Stimulated activated effector memory CD8-positive, alpha-beta T cell treated with anti-CD3 and anti-CD28 coated beads, Interleukin-12 subunit alpha, Interleukin-12 subunit beta, amount 100 ng/mL, for 72 hours (primary cell): ENCODE measurements around the gene CEP131.

ENCODE experiments used
- ATAC-seq: fragments of 150-1000 bp; cut with Tn5 transposase; 2 replicates; pipeline ENCODE4 v1.10.0; 2021
- DNase-seq, 2 donors: peaks; one replicate each; pipeline ENCODE4 v3.0.0; 2021 to 2022; ENCODE audit warnings: low spot score in 2 of 2
- H3K27ac Mint-ChIP-seq: one replicate; pipeline ENCODE4 v1.8.0; 2022; ENCODE audit warnings: mild to moderate bottlenecking, mixed read lengths
- H3K36me3 Mint-ChIP-seq: one replicate; pipeline ENCODE4 v1.8.0; 2022; ENCODE audit warnings: mild to moderate bottlenecking, mixed read lengths
- H3K4me1 Mint-ChIP-seq: one replicate; pipeline ENCODE4 v1.8.0; 2022; ENCODE audit warnings: mixed read lengths
- H3K4me3 Mint-ChIP-seq: one replicate; pipeline ENCODE4 v1.8.0; 2022; ENCODE audit warnings: mild to moderate bottlenecking, mixed read lengths
- H3K9me3 Mint-ChIP-seq: one replicate; pipeline ENCODE4 v1.8.0; 2022; ENCODE audit warnings: mixed read lengths

Gene CEP131

GRCh38 chr17:81183316-81183715 lies 39.4 kb downstream of the CEP131 start:
- no peak overlapping the region for H3K4me3 Mint-ChIP-seq

GRCh38 chr17:81182596-81182995 lies 40.2 kb downstream of the CEP131 start:
- no peak for ATAC-seq
- Mint-ChIP-seq H3K9me3 (no peaks in the 10 kb centered on the region), H3K36me3 (no peaks in the 10 kb centered on the region), H3K4me3 (no peak overlapping the region), H3K4me1 (no peaks in the 10 kb centered on the region), H3K27ac (no peak overlapping the region)
- no peak for DNase-seq

More at GRCh38 chr17:81183316-81183715, 39.4 kb downstream of the CEP131 start:
- no peaks in the 10 kb centered on the region for H3K9me3 Mint-ChIP-seq
- H3K27ac Mint-ChIP-seq, result no peak overlapping the region
- ATAC-seq (no peak), DNase-seq (no peak)
- no peaks in the 10 kb centered on the region for H3K36me3 Mint-ChIP-seq
- H3K4me1 Mint-ChIP-seq, result no peaks in the 10 kb centered on the region

- no peak for DNase-seq
- no peak for ATAC-seq
- H3K9me3 Mint-ChIP-seq, result no peaks in the 10 kb centered on the region
- H3K4me3 Mint-ChIP-seq, result no peak overlapping the region
- H3K36me3 Mint-ChIP-seq, result no peaks in the 10 kb centered on the region
- no peak overlapping the region for H3K27ac Mint-ChIP-seq
- no peaks in the 10 kb centered on the region for H3K4me1 Mint-ChIP-seq
Observed at GRCh38 chr17:81181811-81182185, 41.0 kb downstream of the CEP131 start.

GRCh38 chr17:81180836-81181810 lies 41.6 kb downstream of the CEP131 start:
- DNase-seq, result no peak
- no peak for ATAC-seq
- H3K36me3 Mint-ChIP-seq, result no peaks in the 10 kb centered on the region
- no peaks in the 10 kb centered on the region for H3K9me3 Mint-ChIP-seq
- H3K27ac Mint-ChIP-seq, result no peak overlapping the region
- H3K4me1 Mint-ChIP-seq, result no peaks in the 10 kb centered on the region
- no peak overlapping the region for H3K4me3 Mint-ChIP-seq

- no peaks in the 10 kb centered on the region for H3K36me3 Mint-ChIP-seq
- no peak for DNase-seq
- no peak overlapping the region for H3K4me3 Mint-ChIP-seq
- no peak overlapping the region for H3K27ac Mint-ChIP-seq
- no peaks in the 10 kb centered on the region for H3K9me3 Mint-ChIP-seq
- H3K4me1 Mint-ChIP-seq, result no peaks in the 10 kb centered on the region
- no peak for ATAC-seq
Observed at GRCh38 chr17:81179861-81180260, 42.9 kb downstream of the CEP131 start.

GRCh38 chr17:81179220-81179619 lies 43.5 kb downstream of the CEP131 start:
- Mint-ChIP-seq H3K27ac (no peak overlapping the region), H3K4me3 (no peak overlapping the region), H3K9me3 (no peaks in the 10 kb centered on the region), H3K4me1 (no peaks in the 10 kb centered on the region), H3K36me3 (no peaks in the 10 kb centered on the region)
- ATAC-seq, result peak; percentile 29
- DNase-seq, result no peak

GRCh38 chr17:81178136-81179091 lies 44.4 kb downstream of the CEP131 start:
- no peak for ATAC-seq
- Mint-ChIP-seq H3K4me3 (no peak overlapping the region), H3K4me1 (no peaks in the 10 kb centered on the region), H3K36me3 (no peaks in the 10 kb centered on the region), H3K27ac (no peak overlapping the region), H3K9me3 (no peaks in the 10 kb centered on the region)
- no peak for DNase-seq

- ATAC-seq, result no peak
- Mint-ChIP-seq H3K9me3 (no peaks in the 10 kb centered on the region), H3K4me3 (no peak overlapping the region), H3K27ac (no peak overlapping the region), H3K4me1 (no peaks in the 10 kb centered on the region), H3K36me3 (no peaks in the 10 kb centered on the region)
- DNase-seq, result no peak
Observed at GRCh38 chr17:81176666-81177065, 46.1 kb downstream of the CEP131 start.

- no peak for DNase-seq
- no peaks in the 10 kb centered on the region for H3K4me1 Mint-ChIP-seq
- H3K4me3 Mint-ChIP-seq, result no peak overlapping the region
- ATAC-seq, result no peak
- no peaks in the 10 kb centered on the region for H3K9me3 Mint-ChIP-seq
- no peak overlapping the region for H3K27ac Mint-ChIP-seq
- H3K36me3 Mint-ChIP-seq, result no peaks in the 10 kb centered on the region
Observed at GRCh38 chr17:81173762-81174155, 49.0 kb downstream of the CEP131 start.

GRCh38 chr17:81173052-81173761 lies 49.6 kb downstream of the CEP131 start:
- ATAC-seq, result no peak

GRCh38 chr17:81171941-81172340 lies 50.8 kb downstream of the CEP131 start:
- no peak overlapping the region for H3K27ac Mint-ChIP-seq
- H3K4me1 Mint-ChIP-seq, result no peaks in the 10 kb centered on the region
- DNase-seq (no peak), ATAC-seq (no peak)
- no peaks in the 10 kb centered on the region for H3K36me3 Mint-ChIP-seq
- H3K4me3 Mint-ChIP-seq, result no peak overlapping the region
- no peaks in the 10 kb centered on the region for H3K9me3 Mint-ChIP-seq

More at GRCh38 chr17:81173052-81173761, 49.6 kb downstream of the CEP131 start:
- Mint-ChIP-seq H3K36me3 (no peaks in the 10 kb centered on the region), H3K9me3 (no peaks in the 10 kb centered on the region), H3K27ac (no peak overlapping the region), H3K4me3 (no peak overlapping the region), H3K4me1 (no peaks in the 10 kb centered on the region)
- no peak for DNase-seq

GRCh38 chr17:81170727-81171494 lies 51.9 kb downstream of the CEP131 start:
- no peaks in the 10 kb centered on the region for H3K9me3 Mint-ChIP-seq
- ATAC-seq, result no peak
- H3K4me3 Mint-ChIP-seq, result no peak overlapping the region
- no peaks in the 10 kb centered on the region for H3K36me3 Mint-ChIP-seq
- H3K4me1 Mint-ChIP-seq, result no peaks in the 10 kb centered on the region
- DNase-seq, result no peak
- no peak overlapping the region for H3K27ac Mint-ChIP-seq

- Mint-ChIP-seq H3K36me3 (no peaks in the 10 kb centered on the region), H3K9me3 (no peaks in the 10 kb centered on the region), H3K4me3 (no peak overlapping the region), H3K4me1 (no peaks in the 10 kb centered on the region), H3K27ac (no peak overlapping the region)
- DNase-seq, result no peak
- ATAC-seq, result no peak
Observed at GRCh38 chr17:81169870-81170309, 52.9 kb downstream of the CEP131 start.

- no peak for ATAC-seq
- Mint-ChIP-seq H3K4me1 (no peaks in the 10 kb centered on the region), H3K36me3 (no peaks in the 10 kb centered on the region), H3K27ac (no peak overlapping the region), H3K4me3 (peak overlapping the region; percentile 10), H3K9me3 (no peaks in the 10 kb centered on the region)
- DNase-seq, result no peak
Observed at GRCh38 chr17:81167638-81168037, 55.1 kb downstream of the CEP131 start.
